ENCODE measurements around the gene IL22RA2.

The IL22RA2 gene

DNA sequence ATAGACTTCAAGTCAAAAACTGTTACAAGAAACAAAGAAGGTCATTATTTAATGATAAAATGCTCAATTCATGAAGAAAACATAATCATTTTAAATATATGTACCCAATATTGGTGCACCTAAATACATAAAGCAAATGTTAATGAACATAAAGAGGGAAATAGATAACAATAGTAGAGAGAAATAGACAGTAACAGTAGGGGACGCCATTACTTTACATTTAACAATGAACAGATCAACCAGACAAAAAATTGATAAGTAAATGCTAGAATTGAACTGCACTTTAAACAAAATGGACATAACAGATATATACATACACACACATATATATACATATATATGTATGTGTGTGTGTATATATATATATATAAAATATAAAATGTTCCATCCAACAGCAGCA is 37.4 kb downstream of the IL22RA2 start:
- DNase-seq: peak in 1 of 2 donors; percentile 8
- WGBS (ENCODE audit: extremely low coverage, insufficient coverage, insufficient read length): no CpG with 5 or more reads among the region's 1 CpG
- H3K27ac ChIP-seq (ENCODE audit: low read depth, low read length): no peak overlapping the region

GRCh38 chr6:137134483-137134882 is 39.0 kb downstream of the IL22RA2 start:
- H3K18ac ChIP-seq (ENCODE audit: low read length): no peak overlapping the region
- no peak overlapping the region for H2AK5ac ChIP-seq (ENCODE audit: low read length)
- no peak overlapping the region for H2AFZ ChIP-seq (ENCODE audit: insufficient read depth, low read length, poor library complexity)
- no peak overlapping the region for H2BK5ac ChIP-seq (ENCODE audit: low read depth, low read length, poor library complexity)
- no peak overlapping the region for H3K4ac ChIP-seq (ENCODE audit: low read depth, low read length)
- H4K8ac ChIP-seq (ENCODE audit: low read depth, low read length): no peak overlapping the region
- H3K23ac ChIP-seq (ENCODE audit: low read length): no peak overlapping the region
- H2BK12ac ChIP-seq (ENCODE audit: low read length): no peak overlapping the region
- no peak overlapping the region for H3K4me3 ChIP-seq (ENCODE audit: low read depth, low read length)
- H4K12ac ChIP-seq (ENCODE audit: low read depth, low read length): no peak overlapping the region
- no peaks in the 10 kb centered on the region for H3K36me3 ChIP-seq (ENCODE audit: control insufficient read depth in 1 of 2, insufficient read depth in 2 of 2, low read length in 2 of 2)
- no peak overlapping the region for H3K9ac ChIP-seq (ENCODE audit: low read length)
- H3K14ac ChIP-seq (ENCODE audit: low read length): no peak overlapping the region
- H3K4me2 ChIP-seq (ENCODE audit: low read length): no peak overlapping the region
- no peak overlapping the region for H2BK120ac ChIP-seq (ENCODE audit: insufficient read depth, low read length, poor library complexity)
- no peaks in the 10 kb centered on the region for H3K79me2 ChIP-seq (ENCODE audit: control insufficient read depth, insufficient read depth, low read length, poor library complexity)
- no peaks in the 10 kb centered on the region for H3K27me3 ChIP-seq (ENCODE audit: insufficient read depth, low read length)
- DNase-seq: no peak
- H3K79me1 ChIP-seq (ENCODE audit: low read length): no peaks in the 10 kb centered on the region
- no peak overlapping the region for H3K27ac ChIP-seq (ENCODE audit: low read depth, low read length)
- no CpG with 5 or more reads among the region's 1 CpG for WGBS (ENCODE audit: extremely low coverage, insufficient coverage, insufficient read length)
- no peak overlapping the region for H4K91ac ChIP-seq (ENCODE audit: low read depth, low read length)
- peaks cover 3% of the 10 kb centered on the region for H3K9me3 ChIP-seq (ENCODE audit: insufficient read depth, low read depth, low read length)
- H3K4me1 ChIP-seq (ENCODE audit: control insufficient read depth in 1 of 2, insufficient read depth in 2 of 2, low read length in 2 of 2): no peaks in the 10 kb centered on the region

More for the DNA sequence above, 37.4 kb downstream of the IL22RA2 start:
- H3K36me3 ChIP-seq (ENCODE audit: control insufficient read depth in 1 of 2, insufficient read depth in 2 of 2, low read length in 2 of 2): no peaks in the 10 kb centered on the region
- no peak overlapping the region for H3K4ac ChIP-seq (ENCODE audit: low read depth, low read length)
- no peaks in the 10 kb centered on the region for H3K79me1 ChIP-seq (ENCODE audit: low read length)
- no peak overlapping the region for H3K9ac ChIP-seq (ENCODE audit: low read length)
- no peak overlapping the region for H2BK120ac ChIP-seq (ENCODE audit: insufficient read depth, low read length, poor library complexity)
- no peak overlapping the region for H4K91ac ChIP-seq (ENCODE audit: low read depth, low read length)
- H2BK12ac ChIP-seq (ENCODE audit: low read length): no peak overlapping the region
- H3K4me3 ChIP-seq (ENCODE audit: low read depth, low read length): no peak overlapping the region
- H3K9me3 ChIP-seq (ENCODE audit: insufficient read depth, low read depth, low read length): peaks cover 3% of the 10 kb centered on the region
- H2BK5ac ChIP-seq (ENCODE audit: low read depth, low read length, poor library complexity): no peak overlapping the region
- no peak overlapping the region for H3K4me2 ChIP-seq (ENCODE audit: low read length)
- no peak overlapping the region for H3K18ac ChIP-seq (ENCODE audit: low read length)
- no peaks in the 10 kb centered on the region for H3K79me2 ChIP-seq (ENCODE audit: control insufficient read depth, insufficient read depth, low read length, poor library complexity)
- no peaks in the 10 kb centered on the region for H3K4me1 ChIP-seq (ENCODE audit: control insufficient read depth in 1 of 2, insufficient read depth in 2 of 2, low read length in 2 of 2)
- H3K14ac ChIP-seq (ENCODE audit: low read length): no peak overlapping the region
- no peak overlapping the region for H4K8ac ChIP-seq (ENCODE audit: low read depth, low read length)
- no peak overlapping the region for H4K12ac ChIP-seq (ENCODE audit: low read depth, low read length)
- no peaks in the 10 kb centered on the region for H3K27me3 ChIP-seq (ENCODE audit: insufficient read depth, low read length)
- no peak overlapping the region for H2AFZ ChIP-seq (ENCODE audit: insufficient read depth, low read length, poor library complexity)
- H2AK5ac ChIP-seq (ENCODE audit: low read length): no peak overlapping the region
- no peak overlapping the region for H3K23ac ChIP-seq (ENCODE audit: low read length)

- Histone ChIP-seq H3K4me3 (ENCODE audit: low read depth, low read length) (no peak overlapping the region), H2BK12ac (ENCODE audit: low read length) (no peak overlapping the region), H3K18ac (ENCODE audit: low read length) (no peak overlapping the region), H3K4me2 (ENCODE audit: low read length) (no peak overlapping the region), H3K9ac (ENCODE audit: low read length) (no peak overlapping the region), H2BK120ac (ENCODE audit: insufficient read depth, low read length, poor library complexity) (no peak overlapping the region), H2AK5ac (ENCODE audit: low read length) (no peak overlapping the region), H3K4me1 (ENCODE audit: control insufficient read depth in 1 of 2, insufficient read depth in 2 of 2, low read length in 2 of 2) (no peaks in the 10 kb centered on the region), H3K4ac (ENCODE audit: low read depth, low read length) (no peak overlapping the region), H3K14ac (ENCODE audit: low read length) (no peak overlapping the region), H4K8ac (ENCODE audit: low read depth, low read length) (no peak overlapping the region), H3K36me3 (ENCODE audit: control insufficient read depth in 1 of 2, insufficient read depth in 2 of 2, low read length in 2 of 2) (no peaks in the 10 kb centered on the region), H3K27me3 (ENCODE audit: insufficient read depth, low read length) (no peaks in the 10 kb centered on the region), H3K79me2 (ENCODE audit: control insufficient read depth, insufficient read depth, low read length, poor library complexity) (no peaks in the 10 kb centered on the region), H2BK5ac (ENCODE audit: low read depth, low read length, poor library complexity) (no peak overlapping the region), H4K12ac (ENCODE audit: low read depth, low read length) (no peak overlapping the region), H3K23ac (ENCODE audit: low read length) (no peak overlapping the region), H2AFZ (ENCODE audit: insufficient read depth, low read length, poor library complexity) (no peak overlapping the region), H3K79me1 (ENCODE audit: low read length) (no peaks in the 10 kb centered on the region), H3K27ac (ENCODE audit: low read depth, low read length) (no peak overlapping the region), H4K91ac (ENCODE audit: low read depth, low read length) (no peak overlapping the region), H3K9me3 (ENCODE audit: insufficient read depth, low read depth, low read length) (peaks cover 3% of the 10 kb centered on the region)
- no CpG with 5 or more reads among the region's 3 CpGs for WGBS (ENCODE audit: extremely low coverage, insufficient coverage, insufficient read length)
- DNase-seq: no peak
Measured at GRCh38 chr6:137133122-137133521, 40.3 kb downstream of the IL22RA2 start.

- peak; percentile 73 to 89 for DNase-seq
- H4K91ac ChIP-seq (ENCODE audit: low read depth, low read length): no peak overlapping the region
- H3K14ac ChIP-seq (ENCODE audit: low read length): no peak overlapping the region
- no peak overlapping the region for H3K23ac ChIP-seq (ENCODE audit: low read length)
- no peak overlapping the region for H4K8ac ChIP-seq (ENCODE audit: low read depth, low read length)
- no peaks in the 10 kb centered on the region for H3K79me2 ChIP-seq (ENCODE audit: control insufficient read depth, insufficient read depth, low read length, poor library complexity)
- H3K9me3 ChIP-seq (ENCODE audit: insufficient read depth, low read depth, low read length): no peaks in the 10 kb centered on the region
- no peaks in the 10 kb centered on the region for H3K36me3 ChIP-seq (ENCODE audit: control insufficient read depth in 1 of 2, insufficient read depth in 2 of 2, low read length in 2 of 2)
- no peak overlapping the region for H2BK5ac ChIP-seq (ENCODE audit: low read depth, low read length, poor library complexity)
- no peak overlapping the region for H3K4me2 ChIP-seq (ENCODE audit: low read length)
- no peak overlapping the region for H3K9ac ChIP-seq (ENCODE audit: low read length)
- H3K4me1 ChIP-seq (ENCODE audit: control insufficient read depth in 1 of 2, insufficient read depth in 2 of 2, low read length in 2 of 2): no peaks in the 10 kb centered on the region
- no peak overlapping the region for H3K18ac ChIP-seq (ENCODE audit: low read length)
- no peak overlapping the region for H2AK5ac ChIP-seq (ENCODE audit: low read length)
- no peaks in the 10 kb centered on the region for H3K79me1 ChIP-seq (ENCODE audit: low read length)
- H2BK12ac ChIP-seq (ENCODE audit: low read length): no peak overlapping the region
- H3K4me3 ChIP-seq (ENCODE audit: low read depth, low read length): no peak overlapping the region
- H4K12ac ChIP-seq (ENCODE audit: low read depth, low read length): no peak overlapping the region
- H2BK120ac ChIP-seq (ENCODE audit: insufficient read depth, low read length, poor library complexity): no peak overlapping the region
- no peak overlapping the region for H3K27ac ChIP-seq (ENCODE audit: low read depth, low read length)
- WGBS (ENCODE audit: extremely low coverage, insufficient coverage, insufficient read length): no CpG with 5 or more reads among the region's 2 CpGs
- H3K4ac ChIP-seq (ENCODE audit: low read depth, low read length): no peak overlapping the region
- no peak overlapping the region for H2AFZ ChIP-seq (ENCODE audit: insufficient read depth, low read length, poor library complexity)
- H3K27me3 ChIP-seq (ENCODE audit: insufficient read depth, low read length): no peaks in the 10 kb centered on the region
Measured at GRCh38 chr6:137126875-137127485, 46.5 kb downstream of the IL22RA2 start.

Data from trophoblast cell (in vitro differentiated cells and primary cell).